K562 (cell line): ENCODE measurements around the gene NTN4. TPM values are rescaled to one million over a fixed set of nuclear protein-coding genes. Genes with fewer than 3 reads are reported as not detected.

Experiments used
- ATAC-seq: fragments of 200-7000 bp; cut with Tn5 transposase; 3 replicates; pipeline ENCODE4 v1.9.1; 2020; ENCODE audit warnings: moderate library complexity
- BruUV-seq: library from RNA; stranded (reverse); fragments of 400-500 nt; replicated peaks from 2 replicates; lab custom pipeline; 2021; lab: Mats Ljungman, UMichigan
- CTCF ChIA-PET: fragments of 300-600 bp; formaldehyde crosslinking; extraction: SDS; loops from one replicate; lab custom pipeline; 2021; ENCODE audit warnings: low intra/inter-chr PET ratio; lab: Yijun Ruan, JAX
- POLR2A ChIA-PET: fragments of 300-600, 350-650 bp; sonication (Branson Sonifier 250); formaldehyde crosslinking; extraction: SDS; loops from one replicate; lab custom pipeline; 2021; ENCODE audit warnings: antibody characterized with exemption, inconsistent platforms; lab: Yijun Ruan, JAX
- DNase-seq, 4 experiments: peaks; one replicate each; pipeline versions ENCODE4 v3.0.0 to v3.0.0-alpha.2; 2011 to 2018; ENCODE audit warnings: low spot score in 3 of 4, mixed read lengths in 3 of 4; ENCODE audit errors: extremely low read depth in 1 of 4
- FAIRE-seq: peaks from 2 replicates; lab custom pipeline; 2011; peaks lifted over from hg19 to GRCh38; lab: Jason Lieb, UNC
- H2AFZ ChIP-seq: 2 replicates; pipeline ENCODE4 v1.6.0; 2011; ENCODE audit warnings: low read depth, low read length, control low read depth, inconsistent platforms
- H3K27ac ChIP-seq: fragments of 200-600 bp; 3 replicates; pipeline ENCODE4 v1.8.0; 2011; ENCODE audit warnings: low read depth, mild to moderate bottlenecking, control low read depth, inconsistent platforms, low read length, moderate library complexity, mixed read lengths; ENCODE audit errors: extremely low read depth
- H3K27me3 ChIP-seq, 2 experiments: fragments of 300-600 bp in 1 of 2; 2 replicates in 1 of 2; 3 replicates in 1 of 2; pipeline versions ENCODE4 v1.6.0 to v1.8.0; 2011; ENCODE audit warnings: inconsistent platforms in 2 of 2, low read length in 2 of 2, mild to moderate bottlenecking in 1 of 2, mixed read lengths in 1 of 2, moderate library complexity in 1 of 2; ENCODE audit not compliant: control insufficient read depth in 2 of 2, insufficient read depth in 2 of 2
- H3K36me3 ChIP-seq: fragments of 300-600 bp; 3 replicates; pipeline ENCODE4 v1.8.0; 2011; ENCODE audit warnings: mild to moderate bottlenecking, low read length, inconsistent platforms; ENCODE audit not compliant: control insufficient read depth, insufficient read depth
- H3K4me1 ChIP-seq, 2 experiments: fragments of 200-600 bp in 1 of 2; replicated peaks in 1 of 2; 2 replicates in 1 of 2; 3 replicates in 1 of 2; pipeline versions ENCODE4 v1.5.1 to v1.8.0; 2011; ENCODE audit warnings: inconsistent platforms in 2 of 2, low read length in 2 of 2, mild to moderate bottlenecking in 1 of 2, mixed read lengths in 1 of 2, moderate library complexity in 1 of 2; ENCODE audit not compliant: control insufficient read depth in 2 of 2, insufficient read depth in 2 of 2
- H3K4me2 ChIP-seq: 2 replicates; pipeline ENCODE4 v1.6.1; 2011; ENCODE audit warnings: low read length, control low read depth, inconsistent platforms, mixed read lengths; ENCODE audit not compliant: insufficient read depth
- H3K4me3 ChIP-seq: fragments of 200-600 bp; sonication (generic), shearing (Covaris generic); 2 replicates; pipeline ENCODE4 v1.5.1; 2016; ENCODE audit warnings: control low read depth, inconsistent platforms
- H3K79me2 ChIP-seq: fragments of 200-600 bp; 3 replicates; pipeline ENCODE4 v1.8.0; 2011; ENCODE audit warnings: low read length, inconsistent platforms; ENCODE audit not compliant: control insufficient read depth, insufficient read depth
- H3K9ac ChIP-seq, 2 experiments: 2 replicates each; pipeline versions ENCODE4 v1.6.0 to v1.6.1; 2011; ENCODE audit warnings: low read depth in 2 of 2, low read length in 2 of 2, control low read depth in 1 of 2, inconsistent platforms in 1 of 2, mild to moderate bottlenecking in 1 of 2, mixed read lengths in 1 of 2; ENCODE audit not compliant: insufficient read depth in 1 of 2
- H3K9me1 ChIP-seq: one replicate; pipeline ENCODE4 v1.6.0; 2011; ENCODE audit warnings: inconsistent platforms, mild to moderate bottlenecking, low read length, moderate library complexity; ENCODE audit not compliant: control insufficient read depth, insufficient read depth
- H3K9me3 ChIP-seq: replicated peaks from 2 replicates; pipeline ENCODE4 v1.5.1; 2011; ENCODE audit warnings: low read depth, low read length, inconsistent platforms; ENCODE audit not compliant: control insufficient read depth, insufficient read depth
- H4K20me1 ChIP-seq: replicated peaks from 2 replicates; pipeline ENCODE4 v1.6.1; 2011; ENCODE audit warnings: low read length, inconsistent platforms, mixed read lengths; ENCODE audit not compliant: control insufficient read depth, insufficient read depth
- CC2D1A ChIP-seq: fragments of 450-650 bp; IDR thresholded peaks from 2 replicates; pipeline ENCODE4 v1.6.1; 2017; ENCODE audit warnings: mild to moderate bottlenecking
- KAT7 ChIP-seq: sonication (generic); formaldehyde crosslinking; IDR thresholded peaks from 2 replicates; pipeline ENCODE4 v1.8.0; 2022; ENCODE audit warnings: missing genetic modification reagents, mild to moderate bottlenecking, borderline replicate concordance
- KDM5B ChIP-seq: fragments of 200-600 bp; sonication (generic); IDR thresholded peaks from 2 replicates; pipeline ENCODE4 v1.6.1; 2012; ENCODE audit warnings: low read depth, mild to moderate bottlenecking, moderate library complexity, low read length, control low read depth, inconsistent platforms; ENCODE audit not compliant: insufficient replicate concordance
- NELFE ChIP-seq: IDR thresholded peaks from 2 replicates; pipeline ENCODE4 v1.6.1; 2011; ENCODE audit warnings: mild to moderate bottlenecking; ENCODE audit not compliant: insufficient read depth, insufficient read length
- PHTF2 ChIP-seq: fragments of 250-450 bp; sonication (Bioruptor Pico); IDR thresholded peaks from 2 replicates; pipeline ENCODE4 v1.5.0; 2021; ENCODE audit warnings: mild to moderate bottlenecking
- STAG1 ChIP-seq: sonication (generic); formaldehyde crosslinking; IDR thresholded peaks from 2 replicates; pipeline ENCODE4 v1.5.0; 2020; ENCODE audit warnings: missing genetic modification reagents, borderline replicate concordance
- ZNF184 ChIP-seq: sonication (generic); formaldehyde crosslinking; IDR thresholded peaks from 2 replicates; pipeline ENCODE4 v1.5.0; 2020; ENCODE audit warnings: missing genetic modification reagents
- WGBS: fragments of 100-300 bp; shearing (Covaris generic); methylation state at CpG from one replicate; pipeline ENCODE4 v1.1.6; 2016; ENCODE audit warnings: low coverage, mixed read lengths; ENCODE audit not compliant: insufficient coverage; ENCODE audit errors: missing lambda C conversion rate; 5-methylcytosine and 5-hydroxymethylcytosine counted together
- in situ Hi-C: fragments of 300-500 bp; cut with MboI; formaldehyde crosslinking; loops from 4 replicates; pipeline ENCODE4 v1.15.0; 2018; ENCODE audit warnings: inconsistent platforms, mixed read lengths
- intact Hi-C: fragments of 100-400 bp; cut with micrococcal nuclease; formaldehyde crosslinking; loops from 2 replicates; pipeline ENCODE4 v1.14.2; 2022
- polyA plus RNA-seq, 8 experiments: library from polyadenylated mRNA; depleted of rRNA in 4 of 8; stranded (reverse) in 5 of 8; unstranded in 3 of 8; fragments of >200 nt; fragmentation: Nextera tagmentation in 2 of 8; fragmentation: Illumina TruSeq in 1 of 8; extraction: Ambion mirVana in 2 of 8; extraction: Trizol in 1 of 8; gene quantifications; 2 replicates each; pipeline versions ENCODE4 v1.2.1 to v1.2.3, GENCODE V29; 2011 to 2014; ENCODE audit warnings: inconsistent platforms in 1 of 8, missing spikeins in 1 of 8
- total RNA-seq, 7 experiments: library from RNA; depleted of rRNA in 6 of 7; stranded (reverse); fragments of >200 nt in 6 of 7; fragmentation: Illumina TruSeq in 2 of 7; extraction: Trizol in 2 of 7; gene quantifications; 2 replicates each; pipeline versions ENCODE4 v1.2.1 to v1.2.3, GENCODE V29; 2011 to 2021; ENCODE audit warnings: low replicate concordance in 1 of 7

NTN4 gene
- total and polyA plus RNA-seq, 9 of the 15 experiments (the other 6 are each of a cell fraction or from before 2014, with no cell fraction given): 0.13 TPM; not detected in 8

- TF ChIP-seq CC2D1A (no peak), STAG1 (no peak), PHTF2 (CRISPR knock-in tag) (no peak), NELFE (no peak)
These were observed 60.1 kb downstream of the NTN4 start (continued) for GRCh38 chr12:95730457-95730856.

- Histone ChIP-seq H3K79me2 (no peaks in the 10 kb centered on the region), H3K4me1 (no peaks in the 10 kb centered on the region), H3K36me3 (no peaks in the 10 kb centered on the region), H3K4me2 (no peak overlapping the region), H3K4me3 (no peak overlapping the region), H3K9me3 (no peaks in the 10 kb centered on the region), H4K20me1 (no peaks in the 10 kb centered on the region), H3K9ac (no peak overlapping the region), H3K27ac (no peak overlapping the region), H3K9me1 (no peaks in the 10 kb centered on the region), H3K27me3 (no peaks in the 10 kb centered on the region; a peak in 2 of 5 replicates), H2AFZ (no peak overlapping the region)
- in situ Hi-C loops (no loop called here), intact Hi-C loops (no loop called here)
- no TSS peak for BruUV-seq
- TF ChIP-seq ZNF184 (0 out of 2 replicates have a peak, but pooled peaks have one; percentile 50), KDM5B (no peak), KAT7 (no peak)
- WGBS: 0% methylated on average over 2 of the region's 2 CpGs
- no peak for ATAC-seq
- no peak for DNase-seq
- CTCF ChIA-PET: no interaction called here
- POLR2A ChIA-PET: no interaction called here
- no peak for FAIRE-seq
These were observed 63.7 kb downstream of the NTN4 start for GRCh38 chr12:95726903-95727302.
